HepG2 (cell line): ENCODE results near the gene ENAH. TPM values are rescaled to one million over a fixed set of nuclear protein-coding genes. Genes with fewer than 3 reads are reported as not detected.

Source experiments
- CCDC6 ChIP-seq: sonication (generic); formaldehyde crosslinking; IDR thresholded peaks from 2 replicates; pipeline ENCODE4 v1.8.1; 2022; ENCODE audit warnings: mild to moderate bottlenecking, missing genetic modification reagents, moderate library complexity
- ELF1 ChIP-seq: sonication (generic); formaldehyde crosslinking; IDR thresholded peaks from 2 replicates; pipeline ENCODE4 v1.4.0; 2020; ENCODE audit warnings: missing genetic modification reagents
- GTF3A ChIP-seq: sonication (generic); formaldehyde crosslinking; conservative IDR thresholded peaks from 2 replicates; pipeline ENCODE4 v1.4.0; 2020; ENCODE audit warnings: mild to moderate bottlenecking, missing genetic modification reagents
- IRF2 ChIP-seq: IDR thresholded peaks from 2 replicates; pipeline ENCODE4 v1.6.1; 2018; ENCODE audit warnings: missing genetic modification reagents, missing compliant biosample characterization
- RCOR2 ChIP-seq: IDR thresholded peaks from 2 replicates; pipeline ENCODE4 v1.6.1; 2016; ENCODE audit warnings: missing biosample characterization, missing genetic modification reagents
- SYNCRIP ChIP-seq: fragments of 200-400 bp; formaldehyde crosslinking; IDR thresholded peaks from 2 replicates; pipeline ENCODE4 v1.6.1; 2018; ENCODE audit warnings: mild to moderate bottlenecking, low read depth, low read length; ENCODE audit not compliant: insufficient read depth
- XBP1 ChIP-seq: sonication (generic); formaldehyde crosslinking; IDR thresholded peaks from 2 replicates; pipeline ENCODE4 v1.5.0; 2020; ENCODE audit warnings: missing genetic modification reagents
- ZNF460 ChIP-seq: sonication (generic); formaldehyde crosslinking; IDR thresholded peaks from 2 replicates; pipeline ENCODE4 v1.5.1; 2020; ENCODE audit warnings: missing genetic modification reagents, mild to moderate bottlenecking, borderline replicate concordance
- ZNF501 ChIP-seq: sonication (generic); formaldehyde crosslinking; IDR thresholded peaks from 2 replicates; pipeline ENCODE4 v1.5.1; 2020; ENCODE audit warnings: mild to moderate bottlenecking, moderate library complexity, missing genetic modification reagents
- ZNF547 ChIP-seq: sonication (generic); formaldehyde crosslinking; IDR thresholded peaks from 2 replicates; pipeline ENCODE4 v1.5.1; 2020; ENCODE audit warnings: mild to moderate bottlenecking, missing genetic modification reagents
- ZNF557 ChIP-seq: sonication (generic); formaldehyde crosslinking; IDR thresholded peaks from 2 replicates; pipeline ENCODE4 v1.4.0; 2020; ENCODE audit warnings: missing genetic modification reagents
- polyA plus RNA-seq, 8 experiments: library from polyadenylated mRNA; depleted of rRNA in 3 of 8; stranded (reverse) in 7 of 8; unstranded in 1 of 8; fragments of >200 nt; fragmentation: Illumina TruSeq in 4 of 8; extraction: Trizol in 4 of 8; gene quantifications; 2 replicates each; pipeline versions ENCODE4 v1.2.1 to v1.2.3, GENCODE V29; 2011 to 2016; ENCODE audit warnings: low read depth in 4 of 8, missing spikeins in 1 of 8, mixed read lengths in 1 of 8; ENCODE audit not compliant: insufficient read depth in 1 of 8
- total RNA-seq, 5 experiments: library from RNA; depleted of rRNA; stranded (reverse); fragments of >200 nt; fragmentation: Illumina TruSeq; extraction: Trizol; gene quantifications; 2 replicates each; pipeline ENCODE4 v1.2.3, GENCODE V29; 2016; ENCODE audit warnings: low read depth in 1 of 5
- TF ChIP-seq, protein P1 (sequence below): sonication (generic); formaldehyde crosslinking; IDR thresholded peaks from 2 replicates; pipeline ENCODE4 v1.8.1; 2023; ENCODE audit warnings: mild to moderate bottlenecking, missing genetic modification reagents
- TF ChIP-seq, protein P2 (sequence below): sonication (generic); formaldehyde crosslinking; IDR thresholded peaks from 2 replicates; pipeline ENCODE4 v1.4.0; 2020; ENCODE audit warnings: missing genetic modification reagents
- TF ChIP-seq, protein P3 (sequence below): sonication (generic); formaldehyde crosslinking; IDR thresholded peaks from 2 replicates; pipeline ENCODE4 v1.8.0; 2022; ENCODE audit warnings: missing genetic modification reagents, mild to moderate bottlenecking, borderline replicate concordance
- TF ChIP-seq, protein P4 (sequence below): IDR thresholded peaks from 2 replicates; pipeline ENCODE4 v1.6.1; 2016; ENCODE audit warnings: mild to moderate bottlenecking
- TF ChIP-seq, protein P5 (sequence below), 2 experiments: IDR thresholded peaks; 2 replicates each; pipeline ENCODE4 v1.6.1; 2011 to 2012; ENCODE audit warnings: low read length in 2 of 2, borderline replicate concordance in 1 of 2, low read depth in 1 of 2, mild to moderate bottlenecking in 1 of 2, moderate library complexity in 1 of 2

The ENAH gene
- total and polyA plus RNA-seq, 2 of the 13 experiments (the other 11 are each of a cell fraction or from before 2014, with no cell fraction given), result 22.1 to 58.3 TPM

DNA sequence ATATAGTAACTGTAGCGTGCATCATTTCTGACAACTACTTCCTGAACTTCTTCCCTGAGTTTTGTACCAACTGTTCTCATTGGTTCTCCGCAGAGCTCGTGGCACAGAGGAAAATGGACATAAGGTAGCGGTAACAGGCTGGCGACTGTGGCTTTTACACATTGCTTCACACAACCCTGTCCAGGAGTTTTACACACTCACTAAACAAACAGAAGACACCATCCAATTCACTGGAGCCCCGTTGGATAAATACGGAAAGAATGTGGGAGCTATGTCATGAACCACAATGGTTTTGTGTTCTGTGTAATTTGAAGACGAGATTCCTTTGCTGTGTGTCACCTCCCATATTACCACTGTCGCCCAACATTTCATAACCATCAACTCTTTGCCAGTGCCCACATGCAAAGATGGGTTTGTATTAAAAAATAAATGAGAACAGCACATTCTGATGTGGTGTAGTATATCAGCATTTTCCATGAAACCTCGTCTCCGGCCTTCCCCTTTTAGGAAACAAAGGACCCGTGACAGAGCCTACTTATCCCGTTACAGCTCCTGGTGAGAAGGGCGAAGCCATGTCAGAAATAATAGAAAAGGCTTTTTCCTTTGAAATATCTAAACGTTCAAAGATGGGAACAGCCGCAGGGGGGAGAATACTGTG, 47.4 kb upstream of the ENAH start (continued):
- TF ChIP-seq, protein P1, sequence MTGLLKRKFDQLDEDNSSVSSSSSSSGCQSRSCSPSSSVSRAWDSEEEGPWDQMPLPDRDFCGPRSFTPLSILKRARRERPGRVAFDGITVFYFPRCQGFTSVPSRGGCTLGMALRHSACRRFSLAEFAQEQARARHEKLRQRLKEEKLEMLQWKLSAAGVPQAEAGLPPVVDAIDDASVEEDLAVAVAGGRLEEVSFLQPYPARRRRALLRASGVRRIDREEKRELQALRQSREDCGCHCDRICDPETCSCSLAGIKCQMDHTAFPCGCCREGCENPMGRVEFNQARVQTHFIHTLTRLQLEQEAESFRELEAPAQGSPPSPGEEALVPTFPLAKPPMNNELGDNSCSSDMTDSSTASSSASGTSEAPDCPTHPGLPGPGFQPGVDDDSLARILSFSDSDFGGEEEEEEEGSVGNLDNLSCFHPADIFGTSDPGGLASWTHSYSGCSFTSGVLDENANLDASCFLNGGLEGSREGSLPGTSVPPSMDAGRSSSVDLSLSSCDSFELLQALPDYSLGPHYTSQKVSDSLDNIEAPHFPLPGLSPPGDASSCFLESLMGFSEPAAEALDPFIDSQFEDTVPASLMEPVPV (CRISPR knock-in tag), result no peak
- TF ChIP-seq GTF3A (CRISPR knock-in tag) (0 out of 2 replicates have a peak, but pooled peaks have one; percentile 45), XBP1 (CRISPR knock-in tag) (no peak), ZNF460 (CRISPR knock-in tag) (no peak), ZNF501 (CRISPR knock-in tag) (no peak), ELF1 (CRISPR knock-in tag) (peak; percentile 64; the same call in 1 of the 2 replicates), RCOR2 (CRISPR knock-in tag) (peak; percentile 52; the same call in 1 of the 2 replicates), SYNCRIP (no peak), ZNF557 (CRISPR knock-in tag) (no peak), IRF2 (CRISPR knock-in tag) (no peak; the same call in 1 of the 2 replicates), ZNF547 (CRISPR knock-in tag) (no peak), CCDC6 (CRISPR knock-in tag) (no peak)
- TF ChIP-seq, protein P2, sequence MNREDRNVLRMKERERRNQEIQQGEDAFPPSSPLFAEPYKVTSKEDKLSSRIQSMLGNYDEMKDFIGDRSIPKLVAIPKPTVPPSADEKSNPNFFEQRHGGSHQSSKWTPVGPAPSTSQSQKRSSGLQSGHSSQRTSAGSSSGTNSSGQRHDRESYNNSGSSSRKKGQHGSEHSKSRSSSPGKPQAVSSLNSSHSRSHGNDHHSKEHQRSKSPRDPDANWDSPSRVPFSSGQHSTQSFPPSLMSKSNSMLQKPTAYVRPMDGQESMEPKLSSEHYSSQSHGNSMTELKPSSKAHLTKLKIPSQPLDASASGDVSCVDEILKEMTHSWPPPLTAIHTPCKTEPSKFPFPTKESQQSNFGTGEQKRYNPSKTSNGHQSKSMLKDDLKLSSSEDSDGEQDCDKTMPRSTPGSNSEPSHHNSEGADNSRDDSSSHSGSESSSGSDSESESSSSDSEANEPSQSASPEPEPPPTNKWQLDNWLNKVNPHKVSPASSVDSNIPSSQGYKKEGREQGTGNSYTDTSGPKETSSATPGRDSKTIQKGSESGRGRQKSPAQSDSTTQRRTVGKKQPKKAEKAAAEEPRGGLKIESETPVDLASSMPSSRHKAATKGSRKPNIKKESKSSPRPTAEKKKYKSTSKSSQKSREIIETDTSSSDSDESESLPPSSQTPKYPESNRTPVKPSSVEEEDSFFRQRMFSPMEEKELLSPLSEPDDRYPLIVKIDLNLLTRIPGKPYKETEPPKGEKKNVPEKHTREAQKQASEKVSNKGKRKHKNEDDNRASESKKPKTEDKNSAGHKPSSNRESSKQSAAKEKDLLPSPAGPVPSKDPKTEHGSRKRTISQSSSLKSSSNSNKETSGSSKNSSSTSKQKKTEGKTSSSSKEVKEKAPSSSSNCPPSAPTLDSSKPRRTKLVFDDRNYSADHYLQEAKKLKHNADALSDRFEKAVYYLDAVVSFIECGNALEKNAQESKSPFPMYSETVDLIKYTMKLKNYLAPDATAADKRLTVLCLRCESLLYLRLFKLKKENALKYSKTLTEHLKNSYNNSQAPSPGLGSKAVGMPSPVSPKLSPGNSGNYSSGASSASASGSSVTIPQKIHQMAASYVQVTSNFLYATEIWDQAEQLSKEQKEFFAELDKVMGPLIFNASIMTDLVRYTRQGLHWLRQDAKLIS, result no peak
- TF ChIP-seq, protein P3, sequence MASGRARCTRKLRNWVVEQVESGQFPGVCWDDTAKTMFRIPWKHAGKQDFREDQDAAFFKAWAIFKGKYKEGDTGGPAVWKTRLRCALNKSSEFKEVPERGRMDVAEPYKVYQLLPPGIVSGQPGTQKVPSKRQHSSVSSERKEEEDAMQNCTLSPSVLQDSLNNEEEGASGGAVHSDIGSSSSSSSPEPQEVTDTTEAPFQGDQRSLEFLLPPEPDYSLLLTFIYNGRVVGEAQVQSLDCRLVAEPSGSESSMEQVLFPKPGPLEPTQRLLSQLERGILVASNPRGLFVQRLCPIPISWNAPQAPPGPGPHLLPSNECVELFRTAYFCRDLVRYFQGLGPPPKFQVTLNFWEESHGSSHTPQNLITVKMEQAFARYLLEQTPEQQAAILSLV, result no peak
- TF ChIP-seq, protein P4, sequence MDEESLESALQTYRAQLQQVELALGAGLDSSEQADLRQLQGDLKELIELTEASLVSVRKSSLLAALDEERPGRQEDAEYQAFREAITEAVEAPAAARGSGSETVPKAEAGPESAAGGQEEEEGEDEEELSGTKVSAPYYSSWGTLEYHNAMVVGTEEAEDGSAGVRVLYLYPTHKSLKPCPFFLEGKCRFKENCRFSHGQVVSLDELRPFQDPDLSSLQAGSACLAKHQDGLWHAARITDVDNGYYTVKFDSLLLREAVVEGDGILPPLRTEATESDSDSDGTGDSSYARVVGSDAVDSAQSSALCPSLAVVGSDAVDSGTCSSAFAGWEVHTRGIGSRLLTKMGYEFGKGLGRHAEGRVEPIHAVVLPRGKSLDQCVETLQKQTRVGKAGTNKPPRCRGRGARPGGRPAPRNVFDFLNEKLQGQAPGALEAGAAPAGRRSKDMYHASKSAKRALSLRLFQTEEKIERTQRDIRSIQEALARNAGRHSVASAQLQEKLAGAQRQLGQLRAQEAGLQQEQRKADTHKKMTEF (CRISPR knock-in tag), result peak; percentile 82
- TF ChIP-seq, protein P5, sequence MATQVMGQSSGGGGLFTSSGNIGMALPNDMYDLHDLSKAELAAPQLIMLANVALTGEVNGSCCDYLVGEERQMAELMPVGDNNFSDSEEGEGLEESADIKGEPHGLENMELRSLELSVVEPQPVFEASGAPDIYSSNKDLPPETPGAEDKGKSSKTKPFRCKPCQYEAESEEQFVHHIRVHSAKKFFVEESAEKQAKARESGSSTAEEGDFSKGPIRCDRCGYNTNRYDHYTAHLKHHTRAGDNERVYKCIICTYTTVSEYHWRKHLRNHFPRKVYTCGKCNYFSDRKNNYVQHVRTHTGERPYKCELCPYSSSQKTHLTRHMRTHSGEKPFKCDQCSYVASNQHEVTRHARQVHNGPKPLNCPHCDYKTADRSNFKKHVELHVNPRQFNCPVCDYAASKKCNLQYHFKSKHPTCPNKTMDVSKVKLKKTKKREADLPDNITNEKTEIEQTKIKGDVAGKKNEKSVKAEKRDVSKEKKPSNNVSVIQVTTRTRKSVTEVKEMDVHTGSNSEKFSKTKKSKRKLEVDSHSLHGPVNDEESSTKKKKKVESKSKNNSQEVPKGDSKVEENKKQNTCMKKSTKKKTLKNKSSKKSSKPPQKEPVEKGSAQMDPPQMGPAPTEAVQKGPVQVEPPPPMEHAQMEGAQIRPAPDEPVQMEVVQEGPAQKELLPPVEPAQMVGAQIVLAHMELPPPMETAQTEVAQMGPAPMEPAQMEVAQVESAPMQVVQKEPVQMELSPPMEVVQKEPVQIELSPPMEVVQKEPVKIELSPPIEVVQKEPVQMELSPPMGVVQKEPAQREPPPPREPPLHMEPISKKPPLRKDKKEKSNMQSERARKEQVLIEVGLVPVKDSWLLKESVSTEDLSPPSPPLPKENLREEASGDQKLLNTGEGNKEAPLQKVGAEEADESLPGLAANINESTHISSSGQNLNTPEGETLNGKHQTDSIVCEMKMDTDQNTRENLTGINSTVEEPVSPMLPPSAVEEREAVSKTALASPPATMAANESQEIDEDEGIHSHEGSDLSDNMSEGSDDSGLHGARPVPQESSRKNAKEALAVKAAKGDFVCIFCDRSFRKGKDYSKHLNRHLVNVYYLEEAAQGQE (IDR thresholded peaks at IDR 0.05; ENCODE audit: borderline replicate concordance in 1 of 2, low read depth in 1 of 2, low read length in 2 of 2), result 0 out of 4 replicates have a peak, but pooled peaks of 1 of the 2 experiments have one; percentile 54
